A549 treated with GW870086 at 1 μM for 4 hours (cell line): ENCODE measurements around the gene APBB1. TPM values are rescaled to one million over a fixed set of nuclear protein-coding genes. Genes with fewer than 3 reads are reported as not detected.

Experiments
- total RNA-seq: library from RNA; stranded (reverse); fragments of 200-300 nt; extraction: Qiagen RNA extraction; gene quantifications from 5 replicates; pipeline ENCODE4 v1.2.3, GENCODE V29; 2022; ENCODE audit warnings: low read depth

Gene APBB1
- 16.0 to 18.8 TPM (median 18.2 TPM) in 5 replicates for total RNA-seq

GRCh38 chr11:6419009-6419631 lies at the start of gene APBB1:
Gene APBB1 (minus strand): TSS chr11:6419094. CDS start chr11:6411347, 7,747 bp downstream.

GRCh38 chr11:6440906-6441358 lies 22.0 kb upstream of the APBB1 start, which contains the start of gene HPX:
Gene HPX (minus strand): TSS chr11:6440987. CDS start chr11:6440963, 24 bp downstream.

GRCh38 chr11:6389905-6390717 lies 28.8 kb downstream of the APBB1 start, which contains the start of gene SMPD1:
Gene SMPD1 (plus strand): TSS chr11:6390474. CDS start chr11:6390599, 125 bp downstream.

Other genes with a start within 250 kb of the APBB1 start
- gene OR52B2, start 248.8 kb downstream of the APBB1 start, total RNA-seq, result not detected in 5 replicates
- not detected in 5 replicates for gene OR52W1, start 219.9 kb downstream of the APBB1 start, total RNA-seq
- gene C11orf42, start 213.5 kb downstream of the APBB1 start, total RNA-seq, result not detected in 5 replicates
- gene FHIP1B, start 184.5 kb downstream of the APBB1 start, total RNA-seq, result 14.0 to 19.4 TPM (median 17.4 TPM) in 5 replicates
- 0.07 TPM in 1 of 5 replicates, not detected in the others for gene CNGA4, start 180.0 kb downstream of the APBB1 start, total RNA-seq
- gene CCKBR, start 159.3 kb downstream of the APBB1 start, total RNA-seq, result not detected in 5 replicates
- 24.5 to 34.6 TPM (median 27.8 TPM) in 5 replicates for gene CAVIN3, start 98.6 kb downstream of the APBB1 start, total RNA-seq
- 9.0 to 9.9 TPM (median 9.2 TPM) in 5 replicates for gene SMPD1, start 28.6 kb downstream of the APBB1 start, total RNA-seq
- gene HPX, start 21.9 kb upstream of the APBB1 start, total RNA-seq, result 0.28 to 0.91 TPM (median 0.57 TPM) in 5 replicates
- 13.6 to 20.3 TPM (median 17.9 TPM) in 5 replicates for gene TRIM3, start 54.8 kb upstream of the APBB1 start, total RNA-seq
- gene ARFIP2, start 62.2 kb upstream of the APBB1 start, total RNA-seq, result 55.1 to 58.2 TPM (median 57.8 TPM) in 5 replicates
- 32.6 to 37.6 TPM (median 35.3 TPM) in 5 replicates for gene TIMM10B, start 62.4 kb upstream of the APBB1 start, total RNA-seq
- gene DNHD1, start 78.2 kb upstream of the APBB1 start, total RNA-seq, result 2.3 to 3.3 TPM (median 3.0 TPM) in 5 replicates
- 25.1 to 32.0 TPM (median 29.4 TPM) in 5 replicates for gene RRP8, start 184.5 kb upstream of the APBB1 start, total RNA-seq
- 102 to 117 TPM (median 112 TPM) in 5 replicates for gene ILK, start 184.7 kb upstream of the APBB1 start, total RNA-seq
- gene TAF10, start 193.1 kb upstream of the APBB1 start, total RNA-seq, result 155 to 277 TPM (median 228 TPM) in 5 replicates
- 40.6 to 49.2 TPM (median 44.8 TPM) in 5 replicates for gene TPP1, start 200.3 kb upstream of the APBB1 start, total RNA-seq
- 0.03 to 0.14 TPM (median 0.08 TPM) in 5 replicates for gene DCHS1, start 236.7 kb upstream of the APBB1 start, total RNA-seq